ENCODE data around the gene MCF2L.

DNA sequence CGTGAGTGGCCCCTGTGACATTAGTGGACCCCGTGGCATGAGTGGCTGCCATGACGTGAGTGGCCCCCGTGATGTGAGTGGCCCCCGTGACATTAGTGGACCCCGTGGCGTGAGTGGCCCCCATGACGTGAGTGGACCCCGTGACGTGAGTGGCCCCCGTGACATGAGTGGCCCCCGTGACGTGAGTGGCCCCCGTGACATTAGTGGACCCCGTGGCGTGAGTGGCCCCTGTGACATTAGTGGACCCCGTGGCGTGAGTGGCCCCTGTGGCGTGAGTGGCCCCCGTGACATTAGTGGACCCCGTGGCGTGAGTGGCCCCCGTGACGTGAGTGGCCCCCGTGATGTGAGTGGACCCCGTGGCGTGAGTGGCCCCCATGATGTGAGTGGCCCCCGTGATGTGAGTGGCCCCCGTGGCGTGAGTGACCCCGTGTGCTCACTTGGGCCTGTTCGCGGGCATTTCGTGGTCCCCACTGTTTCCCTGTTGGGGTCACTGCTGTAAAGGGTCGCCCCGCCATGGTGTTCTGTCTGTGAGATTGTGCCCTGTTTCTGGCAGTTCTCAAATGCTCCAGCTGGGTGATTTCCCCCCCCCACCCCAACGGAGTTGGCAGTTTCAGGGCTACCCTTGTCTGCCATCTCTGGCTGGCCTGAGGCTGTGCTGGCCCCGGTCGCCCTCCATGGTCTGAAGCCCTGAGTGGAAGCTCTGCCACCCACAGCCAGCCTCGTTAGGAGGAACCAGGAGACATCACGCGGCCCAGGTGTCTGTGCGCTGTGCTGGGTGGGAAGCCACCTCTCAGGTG lies 64.2 kb downstream of the MCF2L start:
- TF ChIP-seq, protein P1, sequence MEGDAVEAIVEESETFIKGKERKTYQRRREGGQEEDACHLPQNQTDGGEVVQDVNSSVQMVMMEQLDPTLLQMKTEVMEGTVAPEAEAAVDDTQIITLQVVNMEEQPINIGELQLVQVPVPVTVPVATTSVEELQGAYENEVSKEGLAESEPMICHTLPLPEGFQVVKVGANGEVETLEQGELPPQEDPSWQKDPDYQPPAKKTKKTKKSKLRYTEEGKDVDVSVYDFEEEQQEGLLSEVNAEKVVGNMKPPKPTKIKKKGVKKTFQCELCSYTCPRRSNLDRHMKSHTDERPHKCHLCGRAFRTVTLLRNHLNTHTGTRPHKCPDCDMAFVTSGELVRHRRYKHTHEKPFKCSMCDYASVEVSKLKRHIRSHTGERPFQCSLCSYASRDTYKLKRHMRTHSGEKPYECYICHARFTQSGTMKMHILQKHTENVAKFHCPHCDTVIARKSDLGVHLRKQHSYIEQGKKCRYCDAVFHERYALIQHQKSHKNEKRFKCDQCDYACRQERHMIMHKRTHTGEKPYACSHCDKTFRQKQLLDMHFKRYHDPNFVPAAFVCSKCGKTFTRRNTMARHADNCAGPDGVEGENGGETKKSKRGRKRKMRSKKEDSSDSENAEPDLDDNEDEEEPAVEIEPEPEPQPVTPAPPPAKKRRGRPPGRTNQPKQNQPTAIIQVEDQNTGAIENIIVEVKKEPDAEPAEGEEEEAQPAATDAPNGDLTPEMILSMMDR (IDR thresholded peaks at IDR 0.05), result no peak
- no peak for TF ChIP-seq POLR2A (IDR thresholded peaks at IDR 0.05)
